ENCODE data around the gene GAA. TPM values are rescaled to one million over a fixed set of nuclear protein-coding genes. Genes with fewer than 3 reads are reported as not detected.

Gene GAA
- total RNA-seq, 2 experiments from 2014 or later, result 43.2 to 51.6 TPM

GRCh38 chr17:80158846-80159245 is 57.5 kb downstream of the GAA start:
- ChIA-PET CTCF (ENCODE audit: unreplicated experiment) (no interaction called here), POLR2A (no interaction called here)
- no peaks in the 10 kb centered on the region for H3K9me2 ChIP-seq (ENCODE audit: insufficient read depth, low read length)
- no peaks in the 10 kb centered on the region; the same call in 1 of the 2 replicates for H3K36me3 ChIP-seq (ENCODE audit: insufficient read depth, low read length)
- DNase-seq (ENCODE audit: low spot score), result no peak
- H3K4me3 ChIP-seq (ENCODE audit: low read depth, low read length, poor library complexity, severe bottlenecking), result no peak overlapping the region
- TF ChIP-seq, protein P1, sequence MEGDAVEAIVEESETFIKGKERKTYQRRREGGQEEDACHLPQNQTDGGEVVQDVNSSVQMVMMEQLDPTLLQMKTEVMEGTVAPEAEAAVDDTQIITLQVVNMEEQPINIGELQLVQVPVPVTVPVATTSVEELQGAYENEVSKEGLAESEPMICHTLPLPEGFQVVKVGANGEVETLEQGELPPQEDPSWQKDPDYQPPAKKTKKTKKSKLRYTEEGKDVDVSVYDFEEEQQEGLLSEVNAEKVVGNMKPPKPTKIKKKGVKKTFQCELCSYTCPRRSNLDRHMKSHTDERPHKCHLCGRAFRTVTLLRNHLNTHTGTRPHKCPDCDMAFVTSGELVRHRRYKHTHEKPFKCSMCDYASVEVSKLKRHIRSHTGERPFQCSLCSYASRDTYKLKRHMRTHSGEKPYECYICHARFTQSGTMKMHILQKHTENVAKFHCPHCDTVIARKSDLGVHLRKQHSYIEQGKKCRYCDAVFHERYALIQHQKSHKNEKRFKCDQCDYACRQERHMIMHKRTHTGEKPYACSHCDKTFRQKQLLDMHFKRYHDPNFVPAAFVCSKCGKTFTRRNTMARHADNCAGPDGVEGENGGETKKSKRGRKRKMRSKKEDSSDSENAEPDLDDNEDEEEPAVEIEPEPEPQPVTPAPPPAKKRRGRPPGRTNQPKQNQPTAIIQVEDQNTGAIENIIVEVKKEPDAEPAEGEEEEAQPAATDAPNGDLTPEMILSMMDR (conservative IDR thresholded peaks at IDR 0.05; ENCODE audit: low read length), result no peak
- TF ChIP-seq EZH2phosphoT487 (IDR thresholded peaks at IDR 0.05; ENCODE audit: borderline replicate concordance, low read depth, low read length), result no peak
- H3K79me2 ChIP-seq (ENCODE audit: insufficient read depth, low read depth, low read length), result no peaks in the 10 kb centered on the region
- BruUV-seq (replicated peaks), result no TSS peak
- no peak overlapping the region for H3K4me2 ChIP-seq (ENCODE audit: low read length)
- H3K9me3 ChIP-seq (ENCODE audit: low read length), result peaks cover 33% of the 10 kb centered on the region
- H2AFZ ChIP-seq (ENCODE audit: low read length), result no peak overlapping the region
- intact Hi-C loops (cut with micrococcal nuclease; ENCODE audit: unreplicated experiment), result no loop called here
- H3K27ac ChIP-seq (ENCODE audit: low read depth, low read length, poor library complexity, severe bottlenecking), result no peak overlapping the region
- peaks cover 8% of the 10 kb centered on the region for H3K4me1 ChIP-seq (ENCODE audit: insufficient read depth, low read length, poor library complexity, severe bottlenecking)
- H4K20me1 ChIP-seq (ENCODE audit: insufficient read depth, low read length), result no peaks in the 10 kb centered on the region

- H4K20me1 ChIP-seq (ENCODE audit: insufficient read depth, low read length), result no peaks in the 10 kb centered on the region
- no peaks in the 10 kb centered on the region for H3K79me2 ChIP-seq (ENCODE audit: insufficient read depth, low read depth, low read length)
- no peak overlapping the region for H3K4me3 ChIP-seq (ENCODE audit: low read depth, low read length, poor library complexity, severe bottlenecking)
- H3K4me2 ChIP-seq (ENCODE audit: low read length), result no peak overlapping the region
- H3K9me3 ChIP-seq (ENCODE audit: low read length), result peaks cover 25% of the 10 kb centered on the region
- no peak overlapping the region for H2AFZ ChIP-seq (ENCODE audit: low read length)
- H3K36me3 ChIP-seq (ENCODE audit: insufficient read depth, low read length), result no peaks in the 10 kb centered on the region; the same call in 1 of the 2 replicates
- H3K27ac ChIP-seq (ENCODE audit: low read depth, low read length, poor library complexity, severe bottlenecking), result no peak overlapping the region
- ChIA-PET CTCF (ENCODE audit: unreplicated experiment) (no interaction called here), POLR2A (interaction anchor here (0.6 kb wide), 1 partner anchor 76 kb away, joined by 3 read pairs; no protein-coding TSS in a partner anchor)
- TF ChIP-seq EZH2phosphoT487 (IDR thresholded peaks at IDR 0.05; ENCODE audit: borderline replicate concordance, low read depth, low read length), result no peak
- TF ChIP-seq, protein P1 (conservative IDR thresholded peaks at IDR 0.05; ENCODE audit: low read length), result no peak
- DNase-seq (ENCODE audit: low spot score), result no peak
- H3K4me1 ChIP-seq (ENCODE audit: insufficient read depth, low read length, poor library complexity, severe bottlenecking), result no peaks in the 10 kb centered on the region
- no TSS peak for BruUV-seq (replicated peaks)
- H3K9me2 ChIP-seq (ENCODE audit: insufficient read depth, low read length), result no peaks in the 10 kb centered on the region
- intact Hi-C loops (cut with micrococcal nuclease; ENCODE audit: unreplicated experiment), result no loop called here
Observed at GRCh38 chr17:80160536-80160935, 59.2 kb downstream of the GAA start.

DNA sequence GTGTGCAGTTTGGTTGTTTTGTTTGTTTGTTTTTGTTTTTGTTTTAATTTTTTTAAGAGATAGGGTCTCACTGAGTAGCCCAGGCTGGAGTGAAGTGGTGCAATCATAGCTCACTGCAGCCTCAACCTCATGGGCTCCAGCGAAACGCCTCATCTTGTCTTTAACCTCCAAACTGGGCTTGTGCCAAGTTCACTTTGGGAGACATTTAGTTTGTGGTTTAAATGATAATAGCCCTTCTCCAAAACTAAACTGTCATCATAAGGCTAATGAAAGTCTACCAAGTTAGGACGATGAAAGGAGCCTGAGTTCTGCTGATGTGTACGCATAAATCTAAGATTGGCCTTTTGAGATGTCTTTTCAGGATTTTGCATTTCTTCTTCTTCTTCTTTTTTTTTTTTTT is 62.0 kb downstream of the GAA start:
- Histone ChIP-seq H3K36me3 (ENCODE audit: insufficient read depth, low read length) (no peaks in the 10 kb centered on the region), H3K4me1 (ENCODE audit: insufficient read depth, low read length, poor library complexity, severe bottlenecking) (no peaks in the 10 kb centered on the region), H3K9me3 (ENCODE audit: low read length) (no peaks in the 10 kb centered on the region), H3K4me3 (ENCODE audit: low read depth, low read length, poor library complexity, severe bottlenecking) (no peak overlapping the region), H2AFZ (ENCODE audit: low read length) (no peak overlapping the region), H3K27ac (ENCODE audit: low read depth, low read length, poor library complexity, severe bottlenecking) (no peak overlapping the region), H3K9me2 (ENCODE audit: insufficient read depth, low read length) (no peaks in the 10 kb centered on the region), H3K79me2 (ENCODE audit: insufficient read depth, low read depth, low read length) (no peaks in the 10 kb centered on the region), H3K4me2 (ENCODE audit: low read length) (no peak overlapping the region), H4K20me1 (ENCODE audit: insufficient read depth, low read length) (no peaks in the 10 kb centered on the region)
- intact Hi-C loops (cut with micrococcal nuclease; ENCODE audit: unreplicated experiment), result no loop called here
- no TSS peak for BruUV-seq (replicated peaks)
- CTCF ChIA-PET (ENCODE audit: unreplicated experiment), result no interaction called here
- TF ChIP-seq, protein P1 (conservative IDR thresholded peaks at IDR 0.05; ENCODE audit: low read length), result no peak
- TF ChIP-seq EZH2phosphoT487 (IDR thresholded peaks at IDR 0.05; ENCODE audit: borderline replicate concordance, low read depth, low read length), result no peak
- POLR2A ChIA-PET, result interaction anchor here (1.0 kb wide), 1 partner anchor 14 kb away, joined by 3 read pairs; no protein-coding TSS in a partner anchor
- DNase-seq (ENCODE audit: low spot score), result no peak
